DOHH2 (cell line): ENCODE data around the gene NCF4.

ENCODE experiments used
- H3F3A ChIP-seq: fragments of 200-600 bp; sonication (generic), shearing (Covaris generic); 2 replicates; pipeline ENCODE4 v1.6.0; 2016; ENCODE audit warnings: antibody characterized with exemption, mild to moderate bottlenecking; ENCODE audit not compliant: control insufficient read depth, insufficient read depth
- H3K27ac ChIP-seq: fragments of 200-600 bp; sonication (generic); 2 replicates; pipeline ENCODE4 v1.5.1; 2014; ENCODE audit warnings: low read depth, mild to moderate bottlenecking, low read length, moderate library complexity
- H3K27me3 ChIP-seq: fragments of 200-600 bp; sonication (generic); 2 replicates; pipeline ENCODE4 v1.6.1; 2014; ENCODE audit warnings: mild to moderate bottlenecking, low read length, mixed read lengths; ENCODE audit not compliant: control insufficient read depth
- H3K36me3 ChIP-seq: fragments of 200-600 bp; sonication (generic); 2 replicates; pipeline ENCODE4 v1.6.1; 2014; ENCODE audit warnings: mild to moderate bottlenecking, low read length, moderate library complexity, mixed read lengths; ENCODE audit not compliant: control insufficient read depth
- H3K4me1 ChIP-seq: fragments of 200-600 bp; sonication (generic); 2 replicates; pipeline ENCODE4 v1.6.1; 2014; ENCODE audit warnings: mild to moderate bottlenecking, low read length, mixed read lengths; ENCODE audit not compliant: control insufficient read depth
- H3K4me2 ChIP-seq: fragments of 200-600 bp; sonication (generic); 2 replicates; pipeline ENCODE4 v1.6.0; 2014; ENCODE audit warnings: mild to moderate bottlenecking, low read length, moderate library complexity
- H3K4me3 ChIP-seq: fragments of 200-600 bp; sonication (generic); 2 replicates; pipeline ENCODE4 v1.5.1; 2014; ENCODE audit warnings: mild to moderate bottlenecking, low read length, mixed read lengths
- H3K79me2 ChIP-seq: fragments of 200-600 bp; sonication (generic); 2 replicates; pipeline ENCODE4 v1.6.1; 2014; ENCODE audit warnings: mild to moderate bottlenecking, low read length, mixed read lengths; ENCODE audit not compliant: control insufficient read depth
- H3K9me2 ChIP-seq: fragments of 200-600 bp; sonication (generic); replicated peaks from 2 replicates; pipeline ENCODE4 v1.6.1; 2014; ENCODE audit warnings: mild to moderate bottlenecking, low read length, mixed read lengths; ENCODE audit not compliant: control insufficient read depth
- H3K9me3 ChIP-seq: fragments of 200-600 bp; sonication (generic); 2 replicates; pipeline ENCODE4 v1.6.1; 2014; ENCODE audit warnings: antibody characterized with exemption, low read length, mixed read lengths; ENCODE audit not compliant: control insufficient read depth, insufficient read depth
- H4K20me1 ChIP-seq: fragments of 200-600 bp; sonication (generic); 2 replicates; pipeline ENCODE4 v1.6.0; 2014; ENCODE audit warnings: low read depth, mild to moderate bottlenecking, antibody characterized with exemption, low read length, moderate library complexity; ENCODE audit not compliant: control insufficient read depth, insufficient read depth
- CTCF ChIP-seq: fragments of 200-600 bp; sonication (generic); IDR thresholded peaks from one replicate; pipeline ENCODE4 v1.5.1; 2014; ENCODE audit warnings: antibody characterized with exemption, mild to moderate bottlenecking, low read depth, low read length; ENCODE audit not compliant: poor library complexity, severe bottlenecking
- EZH2phosphoT487 ChIP-seq: fragments of 200-600 bp; sonication (generic); IDR thresholded peaks from 2 replicates; pipeline ENCODE4 v1.6.1; 2017; ENCODE audit warnings: borderline replicate concordance, mild to moderate bottlenecking, antibody characterized with exemption, low read length, moderate library complexity, mixed read lengths

Gene NCF4

GRCh38 chr22:36850056-36850455 is 10.8 kb upstream of the NCF4 start:
- Histone ChIP-seq H3K27ac (no peak overlapping the region), H3K4me3 (no peak overlapping the region), H3K4me2 (no peak overlapping the region), H3K27me3 (peaks cover 6% of the 10 kb centered on the region; the same call in 1 of the 2 replicates), H3K4me1 (peaks cover 10% of the 10 kb centered on the region), H3F3A (0 out of 2 replicates have a peak, but pooled peaks cover 2% of the 10 kb centered on the region), H3K36me3 (no peaks in the 10 kb centered on the region), H4K20me1 (no peaks in the 10 kb centered on the region), H3K79me2 (no peaks in the 10 kb centered on the region), H3K9me3 (peaks cover 9% of the 10 kb centered on the region; the same call in 1 of the 2 replicates), H3K9me2 (no peaks in the 10 kb centered on the region)
- TF ChIP-seq CTCF (no peak), EZH2phosphoT487 (no peak)

GRCh38 chr22:36850682-36851081 is 10.1 kb upstream of the NCF4 start:
- Histone ChIP-seq H3K4me1 (peaks cover 11% of the 10 kb centered on the region), H3K27me3 (peaks cover 6% of the 10 kb centered on the region; the same call in 1 of the 2 replicates), H3K36me3 (no peaks in the 10 kb centered on the region), H3K4me3 (no peak overlapping the region), H3K4me2 (no peak overlapping the region), H4K20me1 (no peaks in the 10 kb centered on the region), H3K79me2 (no peaks in the 10 kb centered on the region), H3K9me3 (peaks cover 9% of the 10 kb centered on the region; the same call in 1 of the 2 replicates), H3K27ac (no peak overlapping the region), H3K9me2 (no peaks in the 10 kb centered on the region), H3F3A (0 out of 2 replicates have a peak, but pooled peaks cover 3% of the 10 kb centered on the region)
- TF ChIP-seq CTCF = no peak

- peaks cover 27% of the 10 kb centered on the region for H3K4me1 ChIP-seq
- no peak overlapping the region for H3K27ac ChIP-seq
- H3K4me3 ChIP-seq = no peak overlapping the region
- TF ChIP-seq CTCF = no peak
- no peak for TF ChIP-seq EZH2phosphoT487
- no peaks in the 10 kb centered on the region for H3K36me3 ChIP-seq
- no peaks in the 10 kb centered on the region for H3K9me2 ChIP-seq
- H3K79me2 ChIP-seq = no peaks in the 10 kb centered on the region
- peaks cover 9% of the 10 kb centered on the region; the same call in 1 of the 2 replicates for H3K9me3 ChIP-seq
- peaks cover 5% of the 10 kb centered on the region; the same call in 1 of the 2 replicates for H3K27me3 ChIP-seq
- H3F3A ChIP-seq = peaks cover 4% of the 10 kb centered on the region; the same call in 1 of the 2 replicates
- no peaks in the 10 kb centered on the region for H4K20me1 ChIP-seq
- H3K4me2 ChIP-seq = no peak overlapping the region
Measured at GRCh38 chr22:36852056-36852973, 8.5 kb upstream of the NCF4 start.
